Kidney glomerular epithelial cell (primary cell): ENCODE data around the gene DNAAF5.
"Not testable (repeated sequence)": the region's sequence is repeated elsewhere in the genome, so short reads cannot be mapped to it uniquely, and the experiment has no call there.

Experiments
- DNase-seq: peaks from one replicate; lab custom pipeline; 2025; lab: John Stamatoyannopoulos, UW

The DNAAF5 gene

DNA sequence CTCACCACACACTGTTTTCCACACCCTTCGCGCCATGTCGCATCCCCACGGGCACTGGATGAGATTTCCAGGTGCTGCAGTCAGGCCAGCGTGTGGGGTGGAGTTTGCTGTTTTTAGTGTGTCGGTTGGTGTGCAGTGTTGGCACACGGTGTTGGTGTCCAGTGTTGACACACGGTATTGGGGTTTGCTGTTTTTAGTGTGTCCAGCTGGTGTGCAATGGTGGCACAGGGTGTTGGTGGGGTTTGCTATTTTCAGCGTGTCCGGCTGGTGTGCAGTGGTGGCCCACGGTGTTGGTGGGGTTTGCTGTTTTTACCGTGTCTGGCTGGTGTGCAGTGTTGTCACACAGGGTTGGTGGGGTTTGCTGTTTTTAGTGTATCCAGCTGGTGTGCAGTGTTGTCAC is 20.7 kb downstream of the DNAAF5 start:
- no peak for DNase-seq

DNA sequence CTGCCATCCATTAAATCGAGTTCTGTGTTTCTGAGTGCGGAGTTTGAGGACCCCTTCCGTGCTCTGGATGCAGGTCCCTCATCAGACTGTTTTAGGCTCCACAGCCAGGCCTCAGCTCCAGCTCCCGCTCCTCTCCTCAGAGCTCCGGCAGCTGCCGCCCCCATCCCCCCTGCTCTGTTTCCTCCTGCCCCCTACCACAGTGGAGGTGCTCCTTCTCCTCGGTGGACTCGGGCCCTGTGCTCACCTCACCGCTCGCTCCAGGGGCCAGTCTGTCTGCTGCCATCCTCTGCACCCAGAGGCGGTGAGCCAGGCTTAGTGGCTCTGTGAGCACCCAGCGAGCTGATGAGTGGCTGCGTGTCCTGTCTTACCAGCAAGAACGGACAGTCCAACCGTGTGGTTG is 21.9 kb downstream of the DNAAF5 start:
- DNase-seq: no peak

DNA sequence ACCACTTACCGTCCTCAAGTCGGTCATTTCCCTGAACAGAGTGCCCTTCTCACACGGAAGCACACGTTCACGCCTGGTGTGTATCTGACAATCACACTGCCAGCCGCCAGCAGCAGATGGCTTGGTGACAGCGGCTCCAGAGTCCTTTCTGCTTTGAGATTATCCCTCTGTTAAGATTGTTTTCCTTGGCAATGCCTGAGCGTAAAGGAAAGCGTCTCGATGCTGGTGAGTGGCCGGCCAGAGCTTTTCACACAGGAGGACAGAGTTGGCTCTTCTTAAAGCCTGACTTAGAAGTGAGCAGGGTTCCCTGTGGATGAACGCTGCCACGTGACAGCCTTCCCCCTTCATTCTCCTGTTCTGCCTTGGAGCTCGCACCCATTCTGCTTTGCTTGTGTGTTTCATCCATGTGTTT is 22.6 kb downstream of the DNAAF5 start:
- no peak for DNase-seq

DNA sequence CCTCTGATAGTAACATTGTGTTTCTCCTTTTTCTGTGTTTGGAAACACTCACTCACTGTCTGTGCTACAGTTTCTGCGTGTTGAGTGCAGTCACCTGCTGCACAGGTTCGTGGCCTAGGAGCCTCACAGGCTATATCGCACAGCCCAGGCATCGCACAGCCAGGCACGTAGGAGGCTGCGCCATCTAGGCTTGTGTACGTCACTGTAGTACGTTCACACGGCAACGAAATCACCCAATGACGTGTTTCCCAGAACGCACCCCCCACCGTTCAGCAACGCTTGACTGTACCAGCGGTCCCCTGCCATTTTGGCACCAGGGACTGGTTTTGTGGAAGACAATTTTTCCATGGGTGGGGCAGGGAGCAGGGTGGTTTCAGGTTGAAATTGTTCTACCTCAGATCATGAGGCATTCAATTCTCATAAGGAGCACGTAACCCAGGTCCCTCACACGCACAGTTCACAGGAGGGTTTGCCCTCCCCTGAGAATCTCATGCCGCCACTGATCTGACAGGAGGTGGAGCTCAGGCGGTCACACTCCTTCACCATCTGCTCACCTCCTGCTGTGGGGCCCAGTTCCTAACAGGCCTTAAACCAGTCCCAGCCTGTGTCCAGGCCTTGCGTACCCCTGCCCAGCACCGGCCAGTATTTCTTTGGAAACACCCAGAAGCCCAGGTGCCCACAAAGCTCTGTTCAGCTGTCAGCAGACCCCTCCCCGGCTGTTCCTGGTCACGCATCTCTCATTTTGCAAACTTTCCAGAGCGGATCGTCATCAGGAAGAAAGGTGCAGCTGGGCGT is 23.8 kb downstream of the DNAAF5 start:
- no peak for DNase-seq

DNA sequence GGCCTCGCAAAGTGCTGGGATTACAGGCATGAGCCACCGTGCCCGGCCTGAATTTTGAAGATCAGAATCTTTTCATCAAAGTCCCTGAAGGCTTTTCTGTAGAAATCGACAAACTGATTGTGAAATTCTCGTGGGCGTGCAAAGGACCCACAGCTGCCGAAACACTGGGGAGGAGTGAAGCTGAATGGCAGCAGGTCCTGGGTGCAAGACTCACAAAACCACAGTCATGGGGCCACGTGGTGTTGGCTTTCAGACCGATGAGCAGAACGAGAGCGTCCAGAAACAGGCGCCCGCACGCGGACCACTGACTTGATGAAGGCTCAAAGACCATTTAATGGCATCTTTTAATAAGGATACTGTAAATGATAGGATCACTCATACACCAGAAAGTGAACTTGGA is 25.3 kb downstream of the DNAAF5 start:
- no peak for DNase-seq

DNA sequence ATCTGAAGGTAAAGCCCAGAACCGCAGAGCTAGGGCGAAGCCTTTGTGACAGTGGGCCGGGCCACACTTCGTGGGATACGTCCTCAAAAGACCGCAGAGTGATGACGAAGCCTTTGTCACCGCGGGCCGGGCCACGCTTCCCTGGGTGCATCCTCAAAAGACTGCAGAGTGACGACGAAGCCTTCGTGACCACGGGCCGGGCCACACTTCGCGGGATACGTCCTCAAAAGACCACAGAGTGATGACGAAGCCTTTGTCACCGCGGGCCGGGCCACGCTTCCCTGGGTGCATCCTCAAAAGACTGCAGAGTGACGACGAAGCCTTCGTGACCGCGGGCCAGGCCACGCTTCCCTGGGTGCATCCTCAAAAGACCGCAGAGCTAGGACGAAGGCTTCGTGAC is 25.8 kb downstream of the DNAAF5 start:
- not testable (repeated sequence) for DNase-seq

DNA sequence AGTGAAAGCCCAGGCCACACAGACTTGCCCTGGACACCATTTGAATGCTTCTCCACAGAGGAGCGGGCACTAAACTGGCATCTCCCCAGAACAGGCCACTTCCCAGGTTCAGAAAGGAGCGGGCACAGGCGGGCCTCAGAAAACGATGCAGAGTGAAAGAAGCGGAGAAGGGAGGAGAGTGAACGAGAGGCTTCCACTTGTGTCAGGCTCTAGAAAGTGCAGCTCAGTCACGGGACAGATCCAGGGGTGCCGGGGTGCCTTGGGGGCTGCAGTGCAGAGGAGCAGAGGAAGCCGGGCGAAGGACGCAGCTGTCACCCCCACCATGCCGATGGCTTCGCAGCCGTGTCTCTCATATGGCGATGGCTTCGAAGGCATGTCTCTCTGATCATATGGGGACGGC is 26.7 kb downstream of the DNAAF5 start:
- DNase-seq: no peak

DNA sequence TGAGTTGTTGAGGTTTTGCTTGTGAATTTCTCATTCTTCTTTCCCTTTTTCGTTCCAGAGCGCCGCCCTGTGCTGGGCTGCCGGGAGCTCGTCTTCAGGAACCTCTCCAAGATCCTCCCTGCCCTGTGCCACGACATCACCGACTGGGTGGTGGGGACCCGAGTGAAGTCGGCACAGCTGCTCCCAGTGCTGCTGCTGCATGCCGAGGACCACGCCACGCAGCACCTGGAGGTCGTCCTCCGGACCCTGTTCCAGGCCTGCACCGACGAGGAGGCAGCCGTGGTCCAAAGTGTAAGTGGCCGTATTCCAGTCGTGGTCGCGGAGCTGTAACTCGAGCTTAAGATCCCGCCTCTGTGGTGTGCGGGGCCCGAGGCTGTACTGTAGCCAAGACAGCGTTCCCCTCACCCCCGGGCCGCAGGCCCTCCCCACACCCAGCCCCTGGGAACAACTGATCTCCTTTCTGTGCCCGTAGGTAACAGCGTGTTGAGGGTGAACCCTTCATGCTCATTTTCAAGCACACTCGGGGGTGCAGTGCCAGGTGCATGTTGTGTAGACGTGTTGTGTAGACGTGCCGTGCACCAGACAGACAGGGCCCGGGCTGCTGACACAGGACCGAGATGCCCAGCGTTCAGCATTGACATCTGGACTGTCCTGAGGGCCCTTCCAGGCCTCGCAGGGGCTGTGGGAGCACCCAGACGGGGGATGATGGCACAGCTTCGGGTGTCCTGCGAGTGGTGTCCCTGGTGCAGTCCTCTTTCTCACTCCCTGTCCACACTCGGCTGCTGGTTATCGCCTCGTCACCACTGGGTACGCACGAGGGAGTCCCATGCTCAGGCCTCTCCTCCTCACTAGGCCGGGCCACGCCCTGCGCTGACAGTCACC is 28.3 kb downstream of the DNAAF5 start:
- no peak for DNase-seq

DNA sequence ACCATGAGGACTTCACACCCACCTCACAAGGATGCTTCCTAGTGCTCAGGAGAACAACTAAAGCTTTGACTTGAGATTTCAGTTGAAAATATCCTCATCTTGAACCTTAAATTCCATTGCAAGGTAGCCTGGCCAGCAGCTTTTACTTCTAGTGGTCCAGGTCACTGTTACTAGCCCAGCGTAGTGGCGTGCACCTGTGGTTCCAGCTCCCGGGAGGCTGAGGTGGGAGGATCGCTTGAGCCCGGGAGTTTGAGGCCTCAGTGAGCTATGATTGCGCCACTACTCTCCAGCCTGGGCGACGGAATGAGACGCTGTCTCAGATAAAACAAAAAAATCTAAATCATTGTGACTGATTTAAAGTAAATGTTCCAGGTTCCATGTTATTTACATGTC is 28.9 kb downstream of the DNAAF5 start:
- no peak for DNase-seq

DNA sequence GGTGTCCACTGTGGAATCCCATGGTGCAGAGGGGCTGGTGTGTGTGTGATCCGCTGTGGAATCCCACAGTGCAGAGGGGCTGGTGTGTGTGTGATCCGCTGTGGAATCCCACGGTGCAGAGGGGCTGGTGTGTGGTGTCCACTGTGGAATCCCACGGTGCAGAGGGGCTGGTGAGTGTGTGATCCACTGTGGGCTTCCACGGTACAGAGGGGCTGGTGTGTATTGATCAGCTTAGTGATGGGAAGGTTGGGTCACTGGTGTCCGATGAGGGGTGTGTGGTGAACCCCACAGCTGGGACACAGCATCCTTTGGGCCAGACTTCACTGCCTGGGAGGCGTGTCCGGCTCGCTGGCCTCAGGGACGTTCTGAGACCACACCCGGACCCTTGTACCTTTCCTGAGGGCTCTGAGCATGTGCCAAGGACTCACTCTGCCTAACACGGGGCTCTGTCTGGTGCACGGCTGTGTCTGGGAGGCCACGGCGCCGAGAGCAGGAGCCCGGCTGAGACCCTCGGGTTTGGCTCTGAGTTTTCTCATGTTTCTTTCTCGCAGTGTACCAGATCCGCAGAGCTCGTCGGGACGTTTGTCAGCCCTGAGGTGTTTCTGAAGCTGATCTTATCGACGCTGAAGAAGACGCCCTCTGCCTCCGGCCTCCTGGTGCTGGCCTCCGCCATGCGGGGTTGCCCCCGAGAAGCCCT is 29.9 kb downstream of the DNAAF5 start:
- no peak for DNase-seq

DNA sequence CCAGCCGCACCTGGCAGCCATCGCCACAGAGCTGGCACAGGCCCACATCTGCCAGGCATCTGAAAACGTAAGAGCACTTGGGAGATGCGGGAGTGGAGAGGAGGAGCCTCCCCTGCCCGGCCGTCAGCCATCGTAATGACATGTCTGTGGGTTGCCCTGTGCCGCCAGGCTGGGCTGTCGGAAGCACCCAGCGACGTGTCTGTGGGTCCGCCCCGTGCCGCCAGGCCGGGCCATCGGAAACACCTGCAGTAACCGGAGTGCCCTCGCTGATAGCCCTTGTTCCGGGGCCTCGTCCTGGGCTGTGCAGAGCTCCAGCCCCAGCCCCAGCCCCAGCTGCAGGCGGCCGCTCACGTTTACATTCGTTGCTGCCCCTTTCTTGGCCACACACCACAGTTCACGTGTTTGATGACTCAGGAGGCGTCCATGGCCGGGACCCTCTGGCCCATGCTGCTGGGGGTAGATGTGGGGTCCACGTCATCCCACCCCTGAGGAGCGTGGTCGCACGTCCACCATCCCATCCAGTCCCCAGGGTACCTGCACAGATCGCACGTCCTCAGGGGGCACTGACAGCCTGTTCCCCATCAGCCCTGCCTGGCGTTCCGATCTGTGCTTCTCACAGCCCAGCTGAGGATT is 30.5 kb downstream of the DNAAF5 start:
- DNase-seq: no peak

DNA sequence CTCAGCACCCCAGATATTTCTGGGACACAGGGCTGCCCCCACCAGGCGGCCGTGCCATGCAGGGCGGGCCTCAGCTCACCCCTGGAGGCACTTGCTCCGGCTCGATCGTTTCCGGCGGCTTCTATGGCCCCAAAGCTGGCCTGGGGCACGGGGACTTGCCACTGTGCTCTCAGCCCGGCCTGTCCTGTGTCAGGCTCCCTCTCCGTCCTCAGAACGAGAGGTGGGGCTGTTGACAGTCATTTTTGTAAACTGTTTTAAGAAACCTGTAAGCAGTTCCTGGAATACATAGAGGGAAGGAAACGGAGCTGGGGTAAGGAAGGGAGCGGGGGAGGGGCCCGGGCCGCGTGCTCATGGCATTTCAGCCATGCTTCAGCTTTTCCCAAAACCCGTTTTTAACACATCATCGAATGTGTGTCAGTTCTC is 31.3 kb downstream of the DNAAF5 start:
- DNase-seq: no peak

DNA sequence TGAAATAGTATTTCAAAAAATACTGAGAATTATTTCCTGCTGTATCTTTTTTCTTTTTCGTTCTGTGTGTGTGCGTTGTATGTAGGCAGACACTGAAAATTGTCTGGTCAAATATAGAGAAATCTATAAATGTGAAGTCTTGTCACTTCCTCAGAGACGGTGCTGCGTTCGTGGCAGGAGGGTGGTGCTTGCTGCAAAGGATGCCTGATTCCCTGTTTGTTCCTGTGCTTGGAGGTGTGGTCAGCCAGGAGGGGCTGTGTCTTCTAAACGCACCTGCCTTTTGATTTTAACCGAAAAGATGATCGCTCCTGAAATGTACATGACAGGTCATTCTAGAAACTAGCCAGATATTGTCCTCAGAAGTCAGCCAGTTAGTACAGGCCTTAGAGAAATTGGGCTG is 33.1 kb downstream of the DNAAF5 start:
- DNase-seq: no peak

DNA sequence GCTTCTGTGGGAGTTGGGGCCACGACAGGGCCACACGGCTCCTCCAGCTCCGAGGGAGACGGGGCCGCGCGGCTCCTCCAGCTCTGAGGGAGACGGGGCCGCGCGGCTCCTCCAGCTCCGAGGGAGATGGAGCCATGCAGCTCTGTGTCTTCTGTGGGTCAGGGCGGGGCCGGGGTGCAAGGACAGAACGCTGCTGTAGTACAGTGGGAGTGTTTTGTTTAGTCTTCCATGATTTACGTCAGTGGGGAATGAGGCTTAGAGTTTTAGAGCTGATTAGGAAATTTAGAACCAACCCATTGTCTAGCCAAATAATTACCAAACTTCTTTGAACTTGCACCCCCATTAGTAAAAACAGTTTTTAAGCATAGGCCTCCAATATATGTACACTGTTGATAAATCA is 33.5 kb downstream of the DNAAF5 start:
- DNase-seq: no peak

DNA sequence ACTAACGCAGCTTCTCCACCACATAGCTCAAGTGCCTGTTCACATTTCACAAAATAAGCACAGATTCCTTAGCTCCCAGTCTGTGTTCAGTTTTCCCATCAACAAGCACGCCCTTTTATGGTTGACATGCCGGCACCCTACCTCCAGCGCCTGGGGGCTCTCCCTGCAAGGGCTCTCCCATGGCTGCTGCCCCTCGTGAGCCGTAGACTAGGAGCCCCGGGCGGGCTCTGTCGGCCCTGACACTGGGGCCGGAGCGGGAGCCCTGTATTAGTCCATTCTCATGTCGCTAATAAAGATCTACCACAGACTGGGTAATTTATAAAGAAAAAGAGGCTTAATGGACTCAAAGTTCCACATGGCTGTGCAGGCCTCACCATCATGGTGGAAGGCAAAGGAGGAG is 34.6 kb downstream of the DNAAF5 start:
- no peak for DNase-seq

DNA sequence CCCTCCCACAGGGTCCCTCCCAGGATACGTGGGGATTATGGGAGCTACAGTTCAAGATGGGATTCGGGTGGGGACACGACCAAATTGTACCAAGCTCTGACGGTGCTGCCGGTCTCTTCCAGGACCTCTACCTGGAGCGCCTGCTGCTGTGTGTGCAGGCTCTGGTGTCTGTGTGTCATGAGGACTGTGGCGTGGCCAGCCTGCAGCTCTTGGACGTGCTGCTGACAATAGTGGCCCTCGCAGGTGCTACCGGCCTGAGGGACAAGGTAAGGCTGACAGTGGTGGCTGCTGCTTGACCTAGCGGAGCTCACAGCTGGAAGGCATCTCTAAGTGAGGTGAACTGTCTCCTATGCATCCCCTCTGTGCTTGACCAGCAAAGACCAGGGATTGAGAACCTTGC is 35.1 kb downstream of the DNAAF5 start:
- DNase-seq: no peak

DNA sequence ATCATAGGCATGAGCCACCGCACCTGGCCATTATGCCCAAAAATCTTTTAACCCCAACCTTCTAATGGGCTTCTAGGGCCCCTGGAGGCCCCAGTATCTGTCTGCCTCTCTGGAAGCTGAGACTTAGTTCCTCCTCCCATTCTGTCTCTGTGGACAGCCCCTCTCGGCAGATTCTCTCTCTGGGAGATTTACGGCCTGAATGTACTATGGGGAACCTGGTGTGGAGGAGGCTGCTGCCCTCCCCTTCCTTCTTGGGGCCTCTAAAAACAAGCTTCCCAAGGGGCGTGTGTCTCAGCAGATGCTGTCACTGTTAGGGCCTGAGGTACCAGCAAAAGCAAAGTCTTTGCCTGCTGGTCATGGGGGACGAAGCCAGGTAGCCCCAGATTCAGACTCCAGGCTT is 36.4 kb downstream of the DNAAF5 start:
- no peak for DNase-seq

DNA sequence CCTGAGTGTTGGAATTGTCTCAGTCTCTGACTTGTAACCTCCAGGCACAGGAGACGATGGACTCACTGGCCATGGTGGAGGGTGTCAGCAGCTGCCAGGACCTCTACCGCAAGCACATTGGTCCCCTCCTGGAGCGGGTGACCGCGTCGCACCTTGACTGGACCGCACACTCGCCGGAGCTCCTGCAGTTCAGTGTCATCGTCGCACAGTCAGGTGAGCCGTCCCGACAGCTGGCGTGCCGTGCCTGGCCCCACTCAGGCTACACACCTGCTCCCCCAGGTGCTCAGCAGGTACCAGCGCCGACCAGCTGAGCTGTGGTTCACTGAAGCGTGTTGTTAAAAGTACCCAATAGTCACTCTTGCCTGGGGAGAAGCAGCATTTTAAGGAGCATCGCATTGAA is 37.3 kb downstream of the DNAAF5 start:
- no peak for DNase-seq

DNA sequence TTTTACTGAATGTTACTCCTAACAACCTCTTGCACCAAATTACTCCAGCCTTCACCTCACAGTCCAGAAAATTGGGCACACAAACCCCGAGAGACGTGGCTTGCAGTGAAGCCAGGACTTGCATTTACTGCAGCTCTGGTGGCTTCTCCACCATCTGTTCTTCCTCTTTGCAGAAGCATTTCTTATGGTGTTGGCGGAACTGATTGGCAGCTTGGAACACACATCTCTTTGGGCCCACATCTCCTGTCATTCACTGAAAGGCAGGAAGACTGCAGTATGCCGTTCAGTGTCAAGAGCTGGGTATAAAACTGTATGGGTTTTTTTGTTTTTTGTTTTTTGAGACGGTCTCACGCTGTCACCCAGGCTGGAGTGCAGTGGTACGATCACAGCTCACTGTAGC is 38.9 kb downstream of the DNAAF5 start:
- no peak for DNase-seq

DNA sequence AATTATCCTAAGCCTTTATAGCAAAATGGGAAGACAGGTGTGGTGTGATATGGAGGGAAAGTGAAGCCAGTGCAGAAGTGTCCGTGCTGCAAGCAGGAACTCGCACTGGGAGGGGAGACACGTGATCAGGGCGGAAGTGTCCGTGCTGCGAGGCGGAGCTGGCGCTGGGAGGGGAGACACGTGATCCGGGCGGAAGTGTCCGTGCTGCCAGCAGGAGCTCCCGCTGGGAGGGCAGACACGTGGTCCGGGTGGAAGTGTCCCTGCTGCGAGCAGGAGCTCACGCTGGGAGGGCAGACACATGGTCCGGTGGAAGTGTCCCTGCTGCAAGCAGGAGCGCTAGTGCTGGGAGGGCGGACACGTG is 41.1 kb downstream of the DNAAF5 start:
- peak; percentile 86 for DNase-seq

DNA sequence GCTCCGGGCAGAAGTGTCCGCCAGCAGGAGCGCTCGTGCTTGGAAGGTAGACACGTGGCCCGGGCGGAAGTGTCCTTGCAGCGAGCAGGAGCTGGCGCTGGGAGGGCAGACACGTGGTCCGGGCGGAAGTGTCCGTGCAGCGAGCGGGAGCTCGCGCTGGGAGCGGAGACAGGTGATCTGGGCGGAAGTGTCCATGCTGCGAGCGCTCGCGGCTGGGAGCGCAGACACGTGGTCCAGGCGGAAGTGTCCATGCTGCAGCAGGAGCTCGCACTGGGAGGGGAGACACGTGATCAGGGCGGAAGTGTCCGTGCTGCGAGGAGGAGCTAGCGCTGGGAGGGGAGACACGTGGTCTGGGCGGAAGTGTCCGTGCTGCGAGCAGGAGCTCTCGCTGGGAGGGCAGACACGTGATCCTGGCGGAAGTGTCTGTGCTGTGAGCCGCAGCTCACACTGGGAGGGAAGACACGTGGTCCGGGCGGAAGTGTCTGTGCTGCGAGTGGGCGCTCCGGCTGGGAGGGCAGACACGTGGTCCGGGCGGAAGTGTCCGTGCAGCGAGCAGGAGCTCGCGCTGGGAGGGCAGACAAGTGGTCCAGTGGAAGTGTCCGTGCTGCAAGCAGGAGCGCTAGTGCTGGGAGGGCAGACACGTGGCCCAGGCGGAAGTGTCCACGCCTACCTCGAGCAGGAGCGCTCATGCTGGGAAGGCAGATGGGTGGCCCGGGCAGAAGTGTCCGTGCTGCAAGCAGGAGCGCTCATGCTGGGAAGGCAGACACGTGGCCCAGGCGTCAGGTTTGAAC is 41.6 kb downstream of the DNAAF5 start:
- DNase-seq: peak; percentile 95
